CD8-positive, alpha-beta memory T cell (primary cell): ENCODE measurements around the gene CAPZB. TPM values are rescaled to one million over a fixed set of nuclear protein-coding genes. Genes with fewer than 3 reads are reported as not detected.
A peak's percentile ranks its signal among the peaks of the same experiment; 100 is the strongest.

Experiments used
- CTCF ChIA-PET: fragments of 350-600 bp; sonication (Branson Sonifier 250); formaldehyde crosslinking; loops from one replicate; lab custom pipeline; 2021; ENCODE audit warnings: antibody characterized with exemption; lab: Charles Lee
- POLR2A ChIA-PET: fragments of 350-600 bp; sonication (Branson Sonifier 250); formaldehyde crosslinking; loops from one replicate; lab custom pipeline; 2021; ENCODE audit warnings: antibody characterized with exemption; lab: Charles Lee
- DNase-seq, 5 donors: peaks; one replicate each; pipeline versions ENCODE4 v3.0.0 to v3.0.0-alpha.2; 2020 to 2022; ENCODE audit warnings: mixed read lengths in 1 of 5
- H3K27ac ChIP-seq: one replicate; pipeline ENCODE4 v1.7.0; 2013; ENCODE audit warnings: low read depth, mild to moderate bottlenecking, low read length, moderate library complexity
- H3K27me3 ChIP-seq: 2 replicates; pipeline ENCODE4 v1.7.0; 2013; ENCODE audit warnings: low read length, mild to moderate bottlenecking; ENCODE audit not compliant: insufficient read depth, poor library complexity, severe bottlenecking
- H3K36me3 ChIP-seq: 2 replicates; pipeline ENCODE4 v1.7.0; 2013; ENCODE audit warnings: mild to moderate bottlenecking, low read length, moderate library complexity; ENCODE audit not compliant: insufficient read depth
- H3K4me1 ChIP-seq: 2 replicates; pipeline ENCODE4 v1.7.0; 2013; ENCODE audit warnings: mild to moderate bottlenecking, low read length, moderate library complexity; ENCODE audit not compliant: insufficient read depth
- H3K4me3 ChIP-seq: 2 replicates; pipeline ENCODE4 v1.7.0; 2013; ENCODE audit warnings: mild to moderate bottlenecking, low read length
- H3K9me3 ChIP-seq: 2 replicates; pipeline ENCODE4 v1.7.0; 2013; ENCODE audit warnings: mild to moderate bottlenecking, low read length
- H3K27ac Mint-ChIP-seq, 8 donors: one replicate each; pipeline ENCODE4 v1.8.0; 2020 to 2021; ENCODE audit warnings: mixed read lengths in 8 of 8, mild to moderate bottlenecking in 6 of 8, inconsistent platforms in 3 of 8, moderate library complexity in 3 of 8
- H3K27me3 Mint-ChIP-seq, 2 donors: one replicate each; pipeline ENCODE4 v1.8.0; 2020 to 2021; ENCODE audit warnings: mixed read lengths in 2 of 2, mild to moderate bottlenecking in 1 of 2, moderate library complexity in 1 of 2
- H3K36me3 Mint-ChIP-seq, 3 donors: one replicate each; pipeline ENCODE4 v1.8.0; 2020 to 2021; ENCODE audit warnings: mixed read lengths in 3 of 3, inconsistent platforms in 1 of 3, mild to moderate bottlenecking in 1 of 3
- H3K4me1 Mint-ChIP-seq, 3 donors: one replicate each; pipeline ENCODE4 v1.8.0; 2020 to 2021; ENCODE audit warnings: mixed read lengths in 3 of 3, inconsistent platforms in 1 of 3, mild to moderate bottlenecking in 1 of 3
- H3K4me3 Mint-ChIP-seq, 7 donors: one replicate each; pipeline ENCODE4 v1.8.0; 2020 to 2021; ENCODE audit warnings: mixed read lengths in 7 of 7, mild to moderate bottlenecking in 6 of 7, moderate library complexity in 4 of 7, inconsistent platforms in 2 of 7
- H3K9me3 Mint-ChIP-seq, 5 donors: one replicate each; pipeline ENCODE4 v1.8.0; 2020 to 2022; ENCODE audit warnings: mixed read lengths in 5 of 5, mild to moderate bottlenecking in 3 of 5, moderate library complexity in 2 of 5, inconsistent platforms in 1 of 5
- polyA plus RNA-seq: library from polyadenylated mRNA; unstranded; fragments of 300-500 nt; fragmentation: Illumina TruSeq; gene quantifications from one replicate; pipeline ENCODE4 v1.2.3, GENCODE V29; 2021
- total RNA-seq, 2 experiments: library from RNA; stranded (reverse); gene quantifications; one replicate each; pipeline ENCODE4 v1.2.3, GENCODE V29; 2021

The CAPZB gene
- total and polyA plus RNA-seq, 3 experiments from 2014 or later, result 284 to 540 (median 289) TPM

GRCh38 chr1:19385869-19386591 is 99.3 kb downstream of the CAPZB start:
- Mint-ChIP-seq H3K4me3 (no peak overlapping the region), H3K27ac (peak overlapping the region in 5 of 8 donors; percentile 9 to 73 (median 38)), H3K27me3 (peaks cover 0 to 2% of the 10 kb centered on the region in 2 donors), H3K4me1 (peaks cover 41 to 73% (median 64%) of the 10 kb centered on the region in 3 donors), H3K9me3 (no peaks in the 10 kb centered on the region), H3K36me3 (peaks cover 0 to 54% (median 13%) of the 10 kb centered on the region in 3 donors)
- Histone ChIP-seq H3K4me3 (no peak overlapping the region), H3K9me3 (no peaks in the 10 kb centered on the region), H3K36me3 (peaks cover 36% of the 10 kb centered on the region), H3K27ac (no peak overlapping the region), H3K27me3 (no peaks in the 10 kb centered on the region), H3K4me1 (peaks cover 27% of the 10 kb centered on the region)
- no peak for DNase-seq
- ChIA-PET CTCF (interaction anchor here (1.4 kb wide), 1 partner anchor 196 kb away, joined by 4 read pairs; no protein-coding TSS in a partner anchor), POLR2A (no interaction called here)

- Mint-ChIP-seq H3K27ac (peak overlapping the region in 3 of 8 donors; percentile 19 to 73 (median 38)), H3K4me3 (no peak overlapping the region)
- DNase-seq, result no peak
Observed at GRCh38 chr1:19385221-19385620, 100.1 kb downstream of the CAPZB start.

GRCh38 chr1:19384772-19385187 is 100.6 kb downstream of the CAPZB start:
- H3K4me3 ChIP-seq, result no peak overlapping the region
- H3K4me1 ChIP-seq, result peaks cover 15% of the 10 kb centered on the region
- Mint-ChIP-seq H3K36me3 (peaks cover 0 to 63% (median 13%) of the 10 kb centered on the region in 3 donors), H3K4me3 (peak overlapping the region in 1 of 7 donors; percentile 68), H3K4me1 (peaks cover 30 to 62% (median 51%) of the 10 kb centered on the region in 3 donors), H3K27me3 (no peaks in the 10 kb centered on the region), H3K9me3 (no peaks in the 10 kb centered on the region), H3K27ac (peak overlapping the region in 5 of 8 donors; percentile 19 to 83 (median 33))
- H3K27me3 ChIP-seq, result no peaks in the 10 kb centered on the region
- ChIA-PET POLR2A (no interaction called here), CTCF (interaction anchor here (1.4 kb wide), 1 partner anchor 197 kb away, joined by 4 read pairs; no protein-coding TSS in a partner anchor)
- no peak overlapping the region for H3K27ac ChIP-seq
- H3K9me3 ChIP-seq, result no peaks in the 10 kb centered on the region
- DNase-seq, result no peak
- peaks cover 43% of the 10 kb centered on the region for H3K36me3 ChIP-seq

More at GRCh38 chr1:19385221-19385620, 100.1 kb downstream of the CAPZB start:
- CTCF ChIA-PET, result interaction anchor here (1.4 kb wide), 1 partner anchor 197 kb away, joined by 4 read pairs; no protein-coding TSS in a partner anchor
- POLR2A ChIA-PET, result no interaction called here
- H3K4me1 ChIP-seq, result peaks cover 19% of the 10 kb centered on the region
- no peaks in the 10 kb centered on the region for H3K9me3 ChIP-seq
- Mint-ChIP-seq H3K27me3 (no peaks in the 10 kb centered on the region), H3K4me1 (peaks cover 33 to 65% (median 56%) of the 10 kb centered on the region in 3 donors), H3K9me3 (no peaks in the 10 kb centered on the region), H3K36me3 (peaks cover 0 to 58% (median 13%) of the 10 kb centered on the region in 3 donors)
- H3K27me3 ChIP-seq, result no peaks in the 10 kb centered on the region
- H3K36me3 ChIP-seq, result peaks cover 38% of the 10 kb centered on the region
- no peak overlapping the region for H3K27ac ChIP-seq
- H3K4me3 ChIP-seq, result no peak overlapping the region

- Histone ChIP-seq H3K27me3 (no peaks in the 10 kb centered on the region), H3K9me3 (no peaks in the 10 kb centered on the region), H3K27ac (no peak overlapping the region), H3K36me3 (peaks cover 49% of the 10 kb centered on the region), H3K4me3 (no peak overlapping the region), H3K4me1 (peaks cover 10% of the 10 kb centered on the region)
- peak overlapping the region in 4 of 8 donors; percentile 5 to 37 (median 26) for H3K27ac Mint-ChIP-seq
- H3K4me3 Mint-ChIP-seq, result no peak overlapping the region
- H3K9me3 Mint-ChIP-seq, result no peaks in the 10 kb centered on the region
- ChIA-PET POLR2A (no interaction called here), CTCF (no interaction called here)
- no peaks in the 10 kb centered on the region for H3K27me3 Mint-ChIP-seq
- peaks cover 28 to 59% (median 45%) of the 10 kb centered on the region in 3 donors for H3K4me1 Mint-ChIP-seq
- DNase-seq, result no peak
- peaks cover 0 to 69% (median 15%) of the 10 kb centered on the region in 3 donors for H3K36me3 Mint-ChIP-seq
Observed at GRCh38 chr1:19384113-19384512, 101.2 kb downstream of the CAPZB start.

- peak overlapping the region in 1 of 8 donors; percentile 54 for H3K27ac Mint-ChIP-seq
- Histone ChIP-seq H3K36me3 (peaks cover 66% of the 10 kb centered on the region), H3K4me3 (no peak overlapping the region), H3K27me3 (no peaks in the 10 kb centered on the region), H3K9me3 (no peaks in the 10 kb centered on the region), H3K27ac (no peak overlapping the region), H3K4me1 (no peaks in the 10 kb centered on the region)
- H3K9me3 Mint-ChIP-seq, result no peaks in the 10 kb centered on the region
- ChIA-PET POLR2A (no interaction called here), CTCF (interaction anchor here (1.7 kb wide), 1 partner anchor 9 kb away, joined by 7 read pairs; no protein-coding TSS in a partner anchor)
- DNase-seq, result no peak
- H3K36me3 Mint-ChIP-seq, result peaks cover 4 to 83% (median 23%) of the 10 kb centered on the region in 3 donors
- no peaks in the 10 kb centered on the region for H3K27me3 Mint-ChIP-seq
- H3K4me3 Mint-ChIP-seq, result no peak overlapping the region
- peaks cover 16 to 48% (median 31%) of the 10 kb centered on the region in 3 donors for H3K4me1 Mint-ChIP-seq
Observed at GRCh38 chr1:19382222-19382621, 103.1 kb downstream of the CAPZB start.

- ChIA-PET CTCF (interaction anchor here (1.5 to 1.9 kb wide), 2 partner anchors 9 to 200 kb away, joined by 5 to 6 read pairs; no protein-coding TSS in a partner anchor), POLR2A (no interaction called here)
- H3K27ac Mint-ChIP-seq, result no peak overlapping the region
- Histone ChIP-seq H3K27ac (no peak overlapping the region), H3K9me3 (no peaks in the 10 kb centered on the region), H3K4me3 (no peak overlapping the region), H3K27me3 (no peaks in the 10 kb centered on the region), H3K36me3 (peaks cover 71% of the 10 kb centered on the region), H3K4me1 (no peaks in the 10 kb centered on the region)
- no peak for DNase-seq
- H3K4me1 Mint-ChIP-seq, result peaks cover 13 to 48% (median 29%) of the 10 kb centered on the region in 3 donors
- peak overlapping the region in 1 of 7 donors; percentile 48 for H3K4me3 Mint-ChIP-seq
- H3K9me3 Mint-ChIP-seq, result no peaks in the 10 kb centered on the region
- H3K36me3 Mint-ChIP-seq, result peaks cover 4 to 87% (median 23%) of the 10 kb centered on the region in 3 donors
- H3K27me3 Mint-ChIP-seq, result no peaks in the 10 kb centered on the region
Observed at GRCh38 chr1:19381261-19381660, 104.1 kb downstream of the CAPZB start.

- no peaks in the 10 kb centered on the region for H3K9me3 Mint-ChIP-seq
- H3K27me3 Mint-ChIP-seq, result no peaks in the 10 kb centered on the region
- H3K4me1 Mint-ChIP-seq, result peaks cover 14 to 39% (median 14%) of the 10 kb centered on the region in 3 donors
- ChIA-PET POLR2A (no interaction called here), CTCF (interaction anchor here (1.7 to 2.0 kb wide), 2 partner anchors 13 to 283 kb away, joined by 4 to 8 read pairs; no protein-coding TSS in a partner anchor)
- Histone ChIP-seq H3K27ac (no peak overlapping the region), H3K9me3 (no peaks in the 10 kb centered on the region), H3K4me3 (no peak overlapping the region), H3K36me3 (peaks cover 65% of the 10 kb centered on the region), H3K4me1 (no peaks in the 10 kb centered on the region), H3K27me3 (no peaks in the 10 kb centered on the region)
- peak overlapping the region in 5 of 8 donors; percentile 5 to 63 (median 33) for H3K27ac Mint-ChIP-seq
- no peak for DNase-seq
- H3K4me3 Mint-ChIP-seq, result no peak overlapping the region
- peaks cover 4 to 86% (median 14%) of the 10 kb centered on the region in 3 donors for H3K36me3 Mint-ChIP-seq
Observed at GRCh38 chr1:19377812-19378718, 107.3 kb downstream of the CAPZB start.
